ENCODE measurements around the gene OR11G2. TPM values are rescaled to one million over a fixed set of nuclear protein-coding genes. Genes with fewer than 3 reads are reported as not detected.

The OR11G2 gene
- not detected in 2 replicates for total RNA-seq

GRCh38 chr14:20190596-20190995 is at the start of gene OR11G2:
Gene OR11G2, plus strand, starts transcription at chr14:20190896. Its CDS starts 6,542 bp downstream, at chr14:20197438.

GRCh38 chr14:20223410-20223809 is 32.7 kb downstream of the OR11G2 start, which contains the start of gene OR11H6:
Gene OR11H6, plus strand, starts transcription at chr14:20223710. Its CDS starts 0 bp downstream, at chr14:20223710.

GRCh38 chr14:20228681-20229080 is 38.0 kb downstream of the OR11G2 start, which contains the start of gene OR11H7:
Gene OR11H7, plus strand, starts transcription at chr14:20228981.

Other genes starting within 250 kb of the OR11G2 start
- not detected in 2 replicates for gene OR4K15, start 215.3 kb upstream of the OR11G2 start, total RNA-seq
- gene OR4Q2, start 188.7 kb upstream of the OR11G2 start, total RNA-seq: not detected in 2 replicates
- gene OR4K14, start 171.6 kb upstream of the OR11G2 start, total RNA-seq: not detected in 2 replicates
- gene OR4K13, start 154.9 kb upstream of the OR11G2 start, total RNA-seq: not detected in 2 replicates
- not detected in 2 replicates for gene OR4L1, start 130.9 kb upstream of the OR11G2 start, total RNA-seq
- gene OR4K17, start 80.2 kb upstream of the OR11G2 start, total RNA-seq: not detected in 2 replicates
- gene OR4N5, start 52.1 kb upstream of the OR11G2 start, total RNA-seq: not detected in 2 replicates
- gene OR11H6, start 32.8 kb downstream of the OR11G2 start, total RNA-seq: not detected in 2 replicates
- gene OR11H7, start 38.1 kb downstream of the OR11G2 start, total RNA-seq: not detected in 2 replicates
- not detected in 2 replicates for gene OR11H4, start 48.4 kb downstream of the OR11G2 start, total RNA-seq
- 12.7 and 13.7 TPM in 2 replicates for gene TTC5, start 115.1 kb downstream of the OR11G2 start, total RNA-seq
- gene CCNB1IP1, start 142.4 kb downstream of the OR11G2 start, total RNA-seq: 24.1 and 27.8 TPM in 2 replicates
- gene PARP2, start 152.7 kb downstream of the OR11G2 start, total RNA-seq: 15.0 and 17.6 TPM in 2 replicates
- gene TEP1, start 222.6 kb downstream of the OR11G2 start, total RNA-seq: 16.3 and 20.3 TPM in 2 replicates
- 0.34 TPM in 1 of 2 replicates, not detected in the other for gene KLHL33, start 245.3 kb downstream of the OR11G2 start, total RNA-seq

All from mammary microvascular endothelial cell (primary cell).